Measurements from ENCODE around the gene GALNS. TPM values are rescaled to one million over a fixed set of nuclear protein-coding genes. Genes with fewer than 3 reads are reported as not detected.

Gene GALNS
- total RNA-seq, 1 donor from 2014 or later: 38.9 TPM

- intact Hi-C loops (cut with micrococcal nuclease): loop anchor here (5.0 to 10.0 kb wide), 2 partner anchors 215 to 333 kb away; partner anchors contain the start of genes ZC3H18 and ZFPM1
These were observed 69.0 kb downstream of the GALNS start for GRCh38 chr16:88787579-88788314.

- intact Hi-C loops (cut with micrococcal nuclease): loop anchor here (1.0 to 10.0 kb wide), 5 partner anchors 18 to 331 kb away; partner anchors contain the start of genes CDT1, ZC3H18 and ZFPM1
These were observed 71.4 kb downstream of the GALNS start, which contains the start of gene PIEZO1 for GRCh38 chr16:88785106-88785924. TSS of gene PIEZO1 (minus strand) at chr16:88785220. CDS start at chr16:88784964, 256 bp downstream.

- intact Hi-C loops (cut with micrococcal nuclease): loop anchor here (1.0 to 10.0 kb wide), 6 partner anchors 19 to 832 kb away; partner anchors contain the start of genes BANP, CDT1, ZC3H18 and ZFPM1
These were observed 72.0 kb downstream of the GALNS start for GRCh38 chr16:88784856-88785105.

- intact Hi-C loops (cut with micrococcal nuclease): loop anchor here (2.0 to 10.0 kb wide), 4 partner anchors 39 to 832 kb away; partner anchors contain the start of genes BANP and ZFPM1
These were observed 72.5 kb downstream of the GALNS start for GRCh38 chr16:88784074-88784855.

GRCh38 chr16:88783391-88784073 lies 73.2 kb downstream of the GALNS start:
- intact Hi-C loops (cut with micrococcal nuclease): loop anchor here (2.0 to 10.0 kb wide), 5 partner anchors 39 to 831 kb away; partner anchors contain the start of genes BANP and ZFPM1

- intact Hi-C loops (cut with micrococcal nuclease): loop anchor here (2.0 to 10.0 kb wide), 3 partner anchors 82 to 830 kb away; partner anchors contain the start of genes BANP and ZFPM1
These were observed 74.0 kb downstream of the GALNS start for GRCh38 chr16:88782454-88783390.

- intact Hi-C loops (cut with micrococcal nuclease): loop anchor here (2.0 to 10.0 kb wide), 3 partner anchors 81 to 829 kb away; partner anchors contain the start of genes BANP and ZFPM1
These were observed 75.3 kb downstream of the GALNS start for GRCh38 chr16:88781140-88782077.

GRCh38 chr16:88780142-88781062 lies 76.3 kb downstream of the GALNS start:
- intact Hi-C loops (cut with micrococcal nuclease): loop anchor here (5.0 to 10.0 kb wide), 2 partner anchors 326 to 828 kb away; partner anchors contain the start of genes BANP and ZFPM1

- intact Hi-C loops (cut with micrococcal nuclease): loop anchor here (5.0 to 10.0 kb wide), 2 partner anchors 325 to 827 kb away; partner anchors contain the start of genes BANP and ZFPM1
These were observed 77.2 kb downstream of the GALNS start for GRCh38 chr16:88779406-88780141.

- intact Hi-C loops (cut with micrococcal nuclease): no loop called here
These were observed 78.1 kb downstream of the GALNS start for GRCh38 chr16:88778541-88779065.

GRCh38 chr16:88778271-88778525 lies 78.5 kb downstream of the GALNS start:
- intact Hi-C loops (cut with micrococcal nuclease): no loop called here

GRCh38 chr16:88777471-88778270 lies 79.1 kb downstream of the GALNS start:
- intact Hi-C loops (cut with micrococcal nuclease): no loop called here

- intact Hi-C loops (cut with micrococcal nuclease): no loop called here
These were observed 80.9 kb downstream of the GALNS start for GRCh38 chr16:88775825-88776224.

- intact Hi-C loops (cut with micrococcal nuclease): no loop called here
These were observed 82.0 kb downstream of the GALNS start for GRCh38 chr16:88774544-88775393.

Data from T-helper 2 cell treated with Interferon-gamma antibody and Interleukin-4, amounts not matched to agents 100 ng/mL and 5 ng/mL, for 36 hours (primary cell).